B cell (primary cell): ENCODE data around the gene PCGF3. TPM values are rescaled to one million over a fixed set of nuclear protein-coding genes. Genes with fewer than 3 reads are reported as not detected.

Source experiments
- ATAC-seq: fragments of 200-7000 bp; cut with Tn5 transposase; one replicate; pipeline ENCODE4 v1.10.0; 2021; ENCODE audit warnings: low read depth, mild to moderate bottlenecking, moderate number of reproducible peaks, moderate library complexity
- CTCF ChIA-PET: fragments of 350-600 bp; sonication (Branson Sonifier 250); formaldehyde crosslinking; loops from one replicate; lab custom pipeline; 2021; ENCODE audit warnings: antibody characterized with exemption, inconsistent platforms; lab: Charles Lee
- POLR2A ChIA-PET: fragments of 350-600 bp; sonication (Branson Sonifier 250); formaldehyde crosslinking; loops from one replicate; lab custom pipeline; 2021; ENCODE audit warnings: antibody characterized with exemption; lab: Charles Lee
- DNase-seq: peaks from one replicate; pipeline ENCODE4 v3.0.0; 2013
- H2AFZ ChIP-seq: 2 replicates; pipeline ENCODE4 v1.6.1; 2012; ENCODE audit warnings: mild to moderate bottlenecking, low read depth, low read length; ENCODE audit not compliant: insufficient read depth, poor library complexity, severe bottlenecking
- H3K27ac ChIP-seq, 2 donors: 1 replicate in 1 of 2; 2 replicates in 1 of 2; pipeline ENCODE4 v1.5.1; 2012 to 2013; ENCODE audit warnings: low read length in 2 of 2, mild to moderate bottlenecking in 2 of 2, moderate library complexity in 1 of 2
- H3K27me3 ChIP-seq, 4 experiments: fragments of 200-600 bp in 1 of 4; sonication (generic) in 1 of 4; replicated peaks in 1 of 4; 1 replicate in 2 of 4; 2 replicates in 2 of 4; pipeline versions ENCODE4 v1.6.1 to v1.7.0; 2013 to 2016; ENCODE audit warnings: low read length in 3 of 4, mild to moderate bottlenecking in 2 of 4, mixed read lengths in 1 of 4, moderate library complexity in 1 of 4; ENCODE audit not compliant: insufficient read depth in 4 of 4, control insufficient read depth in 3 of 4; ENCODE audit errors: control extremely low read depth in 1 of 4
- H3K36me3 ChIP-seq, 2 experiments: replicated peaks in 1 of 2; 1 replicate in 1 of 2; 2 replicates in 1 of 2; pipeline versions ENCODE4 v1.6.1 to v1.7.1; 2013; ENCODE audit warnings: low read length in 1 of 2; ENCODE audit not compliant: insufficient read depth in 2 of 2, control insufficient read depth in 1 of 2; ENCODE audit errors: control extremely low read depth in 1 of 2, extremely low read depth in 1 of 2
- H3K4me1 ChIP-seq, 2 donors: fragments of 200-600 bp in 1 of 2; sonication (generic) in 1 of 2; 1 replicate in 1 of 2; 2 replicates in 1 of 2; pipeline versions ENCODE4 v1.5.1 to v1.6.1; 2013 to 2017; ENCODE audit warnings: low read length in 2 of 2; ENCODE audit not compliant: control insufficient read depth in 2 of 2, insufficient read depth in 2 of 2
- H3K4me2 ChIP-seq: replicated peaks from 2 replicates; pipeline ENCODE3; 2012; ENCODE audit warnings: mild to moderate bottlenecking, low read depth, low read length; ENCODE audit not compliant: poor library complexity, severe bottlenecking
- H3K4me3 ChIP-seq, 5 experiments: fragments of 200-600 bp in 1 of 5; sonication (generic) in 1 of 5; 1 replicate in 3 of 5; 2 replicates in 2 of 5; pipeline versions ENCODE4 v1.5.1 to v1.7.0; 2011 to 2016; ENCODE audit warnings: low read length in 4 of 5, mild to moderate bottlenecking in 4 of 5, low read depth in 2 of 5, control low read depth in 1 of 5, moderate library complexity in 1 of 5; ENCODE audit not compliant: insufficient read depth in 1 of 5; ENCODE audit errors: control extremely low read depth in 1 of 5, extremely low read depth in 1 of 5
- H3K79me2 ChIP-seq: fragments of 200-600 bp; sonication (generic); one replicate; pipeline ENCODE4 v1.6.0; 2016; ENCODE audit warnings: low read length; ENCODE audit not compliant: control insufficient read depth, insufficient read depth
- H3K9ac ChIP-seq: fragments of 200-600 bp; sonication (generic); 2 replicates; pipeline ENCODE4 v1.6.1; 2017; ENCODE audit warnings: mild to moderate bottlenecking, low read length, moderate library complexity
- H3K9me3 ChIP-seq, 3 donors: one replicate each; pipeline versions ENCODE4 v1.6.1 to v1.7.1; 2013; ENCODE audit warnings: low read length in 2 of 3; ENCODE audit not compliant: control insufficient read depth in 2 of 3, insufficient read depth in 1 of 3; ENCODE audit errors: control extremely low read depth in 1 of 3
- H4K20me1 ChIP-seq: 2 replicates; pipeline ENCODE4 v1.6.0; 2012; ENCODE audit warnings: mild to moderate bottlenecking, low read length; ENCODE audit not compliant: insufficient read depth, control insufficient read depth, poor library complexity, severe bottlenecking
- H3K27ac Mint-ChIP-seq: one replicate; pipeline ENCODE4 v1.8.0; 2021; ENCODE audit warnings: mixed read lengths
- H3K27me3 Mint-ChIP-seq: one replicate; pipeline ENCODE4 v1.8.0; 2021; ENCODE audit warnings: mixed read lengths
- H3K4me1 Mint-ChIP-seq: one replicate; pipeline ENCODE4 v1.8.0; 2021; ENCODE audit warnings: mixed read lengths
- H3K4me3 Mint-ChIP-seq: one replicate; pipeline ENCODE4 v1.8.0; 2021; ENCODE audit warnings: mixed read lengths
- H3K9me3 Mint-ChIP-seq: one replicate; pipeline ENCODE4 v1.8.0; 2022; ENCODE audit warnings: mixed read lengths; ENCODE audit not compliant: insufficient read depth
- CTCF ChIP-seq: fragments of 200-600 bp; IDR thresholded peaks from one replicate; pipeline ENCODE4 v1.8.0; 2022; ENCODE audit warnings: antibody characterized with exemption, mild to moderate bottlenecking
- EZH2 ChIP-seq: IDR thresholded peaks from 2 replicates; pipeline ENCODE4 v1.6.1; 2012; ENCODE audit warnings: borderline replicate concordance, low read depth, mild to moderate bottlenecking, moderate library complexity, low read length; ENCODE audit not compliant: insufficient read depth, poor library complexity, severe bottlenecking
- WGBS: methylation state at CpG from one replicate; pipeline ENCODE4 v1.1.5; 2013; ENCODE audit warnings: missing lambda C conversion rate; ENCODE audit not compliant: insufficient coverage; 5-methylcytosine and 5-hydroxymethylcytosine counted together
- intact Hi-C: fragments of 100-400 bp; cut with micrococcal nuclease; formaldehyde crosslinking; loops from one replicate; pipeline ENCODE4 v1.10.0; 2022
- polyA plus RNA-seq: library from polyadenylated mRNA; depleted of rRNA; stranded (reverse); fragments of >200 nt; gene quantifications from 2 replicates; pipeline ENCODE4 v1.2.3, GENCODE V29; 2012
- total RNA-seq, 2 donors: library from RNA; stranded (reverse); fragments of 120-200 nt in 1 of 2; gene quantifications; 1 replicate in 1 of 2; 2 replicates in 1 of 2; pipeline versions ENCODE4 v1.2.3 to v1.2.4, GENCODE V29; 2013 to 2022

PCGF3 gene
- total and polyA plus RNA-seq, 2 donors (not counting 1 experiment from before 2014, with no cell fraction given): 65.7 to 90.3 TPM

DNA sequence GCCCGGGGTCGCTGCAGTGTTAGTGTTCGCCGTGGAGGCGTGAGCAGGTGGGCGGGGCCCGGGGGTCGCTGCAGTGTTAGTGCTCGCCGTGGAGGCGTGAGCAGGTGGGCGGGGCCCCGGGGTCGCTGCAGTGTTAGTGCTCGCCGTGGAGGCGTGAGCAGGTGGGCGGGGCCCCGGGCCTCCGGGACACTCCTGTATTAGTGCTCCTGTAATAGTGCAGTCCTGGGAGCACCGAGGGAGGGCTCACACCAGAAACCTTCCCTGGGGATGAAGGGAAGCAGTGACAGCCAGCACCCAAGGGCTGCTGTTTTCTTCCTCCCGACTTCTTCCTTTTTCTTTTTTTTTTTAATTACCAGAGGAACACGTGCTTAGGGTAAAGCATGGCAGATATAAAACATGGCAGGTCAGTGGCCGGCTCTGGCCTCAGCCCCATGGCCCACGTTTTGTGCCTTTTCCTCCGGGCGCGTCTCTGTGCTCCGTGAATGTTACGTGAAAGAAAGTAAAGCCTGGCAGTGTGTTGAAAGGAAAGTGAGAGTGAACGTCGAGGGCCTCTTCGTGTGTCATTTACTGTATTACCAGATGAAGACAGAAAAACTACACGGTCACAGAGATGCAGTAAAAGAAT is 42.0 kb downstream of the PCGF3 start:
- Histone ChIP-seq H3K4me1 (peaks cover 0 to 3% of the 10 kb centered on the region in 2 donors), H3K4me3 (no peak overlapping the region), H3K79me2 (peaks cover 25% of the 10 kb centered on the region), H3K9me3 (no peaks in the 10 kb centered on the region), H3K9ac (no peak overlapping the region), H3K27ac (no peak overlapping the region), H3K27me3 (no peaks in the 10 kb centered on the region), H3K4me2 (no peak overlapping the region), H3K36me3 (peaks cover 5 to 16% of the 10 kb centered on the region in 2 experiments), H2AFZ (no peak overlapping the region), H4K20me1 (peaks cover 45% of the 10 kb centered on the region)
- WGBS: 98% methylated on average over 16 of the region's 34 CpGs
- ChIA-PET POLR2A (no interaction called here), CTCF (no interaction called here)
- intact Hi-C loops: no loop called here
- Mint-ChIP-seq H3K27ac (no peak overlapping the region), H3K9me3 (no peaks in the 10 kb centered on the region), H3K4me3 (no peak overlapping the region), H3K27me3 (no peaks in the 10 kb centered on the region), H3K4me1 (no peaks in the 10 kb centered on the region)
- no peak for ATAC-seq
- no peak for TF ChIP-seq EZH2
- no peak for TF ChIP-seq CTCF
- no peak for DNase-seq

- POLR2A ChIA-PET: no interaction called here
- no peaks in the 10 kb centered on the region for H3K27me3 Mint-ChIP-seq
- intact Hi-C loops: no loop called here
- CTCF ChIA-PET: no interaction called here
- Histone ChIP-seq H3K79me2 (peaks cover 32% of the 10 kb centered on the region), H4K20me1 (peaks cover 46% of the 10 kb centered on the region), H3K4me1 (no peaks in the 10 kb centered on the region), H3K9ac (no peak overlapping the region), H3K4me2 (no peak overlapping the region), H3K36me3 (peaks cover 5 to 19% of the 10 kb centered on the region in 2 experiments), H3K27ac (no peak overlapping the region), H3K27me3 (no peaks in the 10 kb centered on the region), H2AFZ (no peak overlapping the region), H3K4me3 (no peak overlapping the region), H3K9me3 (no peaks in the 10 kb centered on the region)
- no peaks in the 10 kb centered on the region for H3K4me1 Mint-ChIP-seq
- H3K27ac Mint-ChIP-seq: no peak overlapping the region
- H3K9me3 Mint-ChIP-seq: no peaks in the 10 kb centered on the region
- 92% methylated on average over 19 of the region's 19 CpGs for WGBS
- TF ChIP-seq EZH2 (no peak), CTCF (no peak)
- no peak for ATAC-seq
- DNase-seq: no peak
- H3K4me3 Mint-ChIP-seq: no peak overlapping the region
These were observed 42.8 kb downstream of the PCGF3 start for GRCh38 chr4:748461-748860.
